GM19452 (cell line): ENCODE measurements around the gene FBXL13.
"Not testable (repeated sequence)": the region's sequence is repeated elsewhere in the genome, so short reads cannot be mapped to it uniquely, and the experiment has no call there.

Experiments
- ATAC-seq: cut with Tn5 transposase; IDR thresholded peaks from one replicate; pipeline ENCODE4 v1.9.1; 2021; ENCODE audit not compliant: unreplicated experiment

The FBXL13 gene

DNA sequence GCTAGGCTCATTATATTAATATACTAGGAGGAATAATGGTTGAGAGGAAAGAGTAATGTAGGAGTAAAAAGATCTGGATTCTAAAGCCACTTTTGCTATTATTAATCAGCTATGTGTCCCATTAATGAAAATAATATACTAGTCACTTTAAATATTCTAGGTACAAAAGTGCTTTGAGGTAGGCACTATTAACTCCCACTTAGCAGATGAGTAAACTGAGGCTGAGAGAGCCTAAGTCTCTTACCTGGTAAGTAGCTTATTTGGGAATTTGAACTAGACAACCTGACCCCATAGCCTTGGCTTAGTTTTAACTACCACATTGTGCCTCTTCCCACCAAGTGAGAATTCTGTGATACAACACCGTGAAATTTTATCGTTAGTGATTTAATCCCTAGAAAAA, 6.3 kb upstream of the FBXL13 start:
- no peak for ATAC-seq

DNA sequence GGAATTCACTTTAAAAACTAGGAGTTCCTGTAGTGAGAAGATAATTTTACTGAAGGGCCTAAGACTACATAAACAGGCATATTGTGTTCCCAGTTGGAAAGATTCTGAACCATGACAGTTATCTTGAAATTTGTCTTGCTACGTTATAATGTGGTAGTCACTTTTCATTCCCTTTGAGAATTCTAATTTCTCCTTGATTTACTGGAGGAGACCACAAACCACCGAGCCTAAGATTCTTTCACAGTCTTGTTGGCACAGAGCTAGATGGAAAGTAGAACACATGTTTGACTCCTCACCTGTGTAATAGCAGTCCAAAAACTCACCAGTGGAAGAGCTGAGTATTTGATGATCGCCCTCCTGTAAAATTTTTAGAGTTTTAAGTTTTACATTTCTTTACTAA, 5.2 kb upstream of the FBXL13 start:
- ATAC-seq, result no peak

DNA sequence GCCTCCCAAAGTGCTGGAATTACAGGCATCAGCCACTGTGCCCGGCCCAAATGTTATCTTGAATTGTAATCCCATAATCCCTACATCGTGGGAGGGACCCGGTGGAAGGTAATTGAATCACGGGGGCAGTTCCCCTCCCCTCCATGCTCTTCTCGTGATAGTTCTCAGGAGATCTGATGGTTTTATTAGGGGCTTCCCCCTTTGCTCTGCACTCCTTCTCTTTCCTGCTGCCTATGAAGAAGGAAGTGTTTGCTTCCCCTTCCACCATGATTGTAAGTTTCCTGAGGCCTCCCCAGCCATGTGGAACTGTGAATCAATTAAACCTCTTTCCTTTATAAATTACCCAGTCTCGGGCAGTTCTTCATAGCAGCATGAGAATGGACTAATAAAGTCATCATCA, 3.6 kb upstream of the FBXL13 start:
- not testable (repeated sequence) for ATAC-seq

DNA sequence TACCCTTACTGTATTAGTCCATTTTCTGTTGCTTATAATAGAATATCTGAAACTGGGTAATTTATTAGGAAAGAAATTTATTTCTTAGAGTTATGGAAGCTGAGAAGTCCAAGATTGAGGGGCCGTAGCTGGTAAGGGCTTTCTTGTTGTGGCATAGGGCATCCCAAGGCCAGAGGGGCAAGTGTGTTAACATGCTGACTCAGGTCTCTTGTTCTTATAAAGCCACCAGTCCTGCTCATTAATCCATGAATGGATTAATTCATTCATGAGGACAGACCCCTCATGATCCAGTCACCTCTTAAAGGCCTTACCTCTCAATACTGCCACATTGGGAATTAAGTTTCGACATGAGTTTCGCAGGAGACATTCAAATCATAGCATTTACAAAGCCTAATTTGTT, 2.7 kb upstream of the FBXL13 start:
- no peak for ATAC-seq

DNA sequence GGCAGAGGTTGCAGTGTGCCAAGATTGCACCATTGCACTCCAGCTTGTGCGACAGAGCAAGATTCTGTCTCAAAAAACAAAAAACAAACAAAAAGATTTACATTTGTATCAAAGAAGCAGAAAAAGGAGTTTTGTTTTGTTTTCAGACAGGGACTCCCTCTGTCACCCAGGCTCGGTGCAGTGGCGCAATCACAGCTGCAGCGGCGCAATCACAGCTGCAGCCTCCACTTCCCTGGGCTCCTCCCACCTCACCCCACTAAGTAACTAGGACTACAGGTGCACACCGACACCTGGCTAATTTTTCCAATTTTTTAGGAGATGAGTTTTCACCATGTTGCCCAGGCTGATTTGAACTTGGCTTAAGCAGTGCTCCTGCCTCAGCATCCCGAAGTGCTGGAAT, 2.2 kb upstream of the FBXL13 start:
- no peak for ATAC-seq

- ATAC-seq, result peak; percentile 38
Observed at GRCh38 chr7:103075337-103075918, 832 bp upstream of the FBXL13 start.

- no peak for ATAC-seq
Observed at GRCh38 chr7:103073989-103074518, 542 bp downstream of the FBXL13 start.

DNA sequence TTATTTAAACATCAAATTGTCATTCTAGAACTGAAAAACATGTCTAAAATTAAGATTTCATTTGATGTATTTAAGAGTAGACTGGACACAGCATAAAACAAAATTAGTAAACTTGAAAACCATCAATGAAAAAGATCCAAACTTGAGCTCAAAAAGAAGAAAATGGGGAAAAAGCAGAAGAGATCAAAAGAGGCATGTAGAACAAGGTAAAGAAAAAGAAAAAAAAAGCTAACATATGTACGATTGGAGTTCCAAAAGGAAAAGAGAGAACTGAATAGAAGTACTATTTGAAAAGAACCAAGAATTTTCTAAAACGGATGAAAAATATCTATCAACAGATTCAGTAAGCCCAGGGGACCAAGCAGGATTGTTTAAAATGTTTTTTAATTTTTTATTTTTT, 3.6 kb downstream of the FBXL13 start:
- ATAC-seq, result no peak

GRCh38 chr7:103068414-103069403, 5.9 kb downstream of the FBXL13 start:
- no peak for ATAC-seq

GRCh38 chr7:103065667-103066066, 8.9 kb downstream of the FBXL13 start:
- ATAC-seq, result no peak

- no peak for ATAC-seq
Observed at GRCh38 chr7:103063895-103064294, 10.7 kb downstream of the FBXL13 start.

- no peak for ATAC-seq
Observed at GRCh38 chr7:103059471-103059870, 15.1 kb downstream of the FBXL13 start.

DNA sequence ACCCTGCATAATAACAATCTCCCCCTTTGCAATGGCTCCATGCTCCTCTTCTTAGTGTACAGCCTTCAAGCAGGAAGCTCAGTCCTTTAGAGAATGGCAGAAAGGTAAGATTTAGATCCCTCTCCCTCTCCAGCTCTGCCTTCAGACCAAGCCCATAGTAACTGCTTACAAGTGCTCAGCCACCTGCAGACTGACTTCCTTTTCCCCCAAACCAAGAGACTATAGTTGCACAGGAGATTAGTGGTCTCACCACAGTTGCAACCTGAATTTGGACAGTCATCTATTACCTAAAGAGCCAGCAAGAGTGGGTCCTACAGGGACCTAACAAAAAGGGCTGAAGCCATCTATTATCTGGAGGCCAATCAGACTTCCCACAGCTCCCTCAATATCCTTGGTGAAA, 16.5 kb downstream of the FBXL13 start:
- ATAC-seq, result no peak

- ATAC-seq, result not testable (repeated sequence)
Observed at GRCh38 chr7:103056006-103056405, 18.6 kb downstream of the FBXL13 start.

GRCh38 chr7:103051519-103051918, 23.1 kb downstream of the FBXL13 start:
- ATAC-seq, result no peak

- no peak for ATAC-seq
Observed at GRCh38 chr7:103048833-103049232, 25.8 kb downstream of the FBXL13 start.

DNA sequence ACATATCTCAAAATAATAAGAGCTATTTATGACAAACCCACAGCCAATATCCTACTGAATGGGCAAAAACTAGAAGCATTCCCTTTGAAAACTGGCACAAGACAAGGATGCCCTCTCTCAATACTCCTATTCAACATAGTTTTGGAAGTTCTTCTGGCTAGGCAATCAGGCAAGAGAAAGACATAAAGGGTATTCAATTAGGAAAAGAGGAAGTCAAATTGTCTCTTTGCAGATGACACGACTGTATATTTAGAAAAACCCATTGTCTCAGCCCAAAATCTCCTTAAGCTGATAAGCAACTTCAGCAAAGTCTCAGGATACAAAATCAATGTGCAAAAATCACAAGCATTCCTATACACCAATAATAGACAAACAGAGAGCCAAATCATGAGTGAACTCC, 32.8 kb downstream of the FBXL13 start:
- not testable (repeated sequence) for ATAC-seq

DNA sequence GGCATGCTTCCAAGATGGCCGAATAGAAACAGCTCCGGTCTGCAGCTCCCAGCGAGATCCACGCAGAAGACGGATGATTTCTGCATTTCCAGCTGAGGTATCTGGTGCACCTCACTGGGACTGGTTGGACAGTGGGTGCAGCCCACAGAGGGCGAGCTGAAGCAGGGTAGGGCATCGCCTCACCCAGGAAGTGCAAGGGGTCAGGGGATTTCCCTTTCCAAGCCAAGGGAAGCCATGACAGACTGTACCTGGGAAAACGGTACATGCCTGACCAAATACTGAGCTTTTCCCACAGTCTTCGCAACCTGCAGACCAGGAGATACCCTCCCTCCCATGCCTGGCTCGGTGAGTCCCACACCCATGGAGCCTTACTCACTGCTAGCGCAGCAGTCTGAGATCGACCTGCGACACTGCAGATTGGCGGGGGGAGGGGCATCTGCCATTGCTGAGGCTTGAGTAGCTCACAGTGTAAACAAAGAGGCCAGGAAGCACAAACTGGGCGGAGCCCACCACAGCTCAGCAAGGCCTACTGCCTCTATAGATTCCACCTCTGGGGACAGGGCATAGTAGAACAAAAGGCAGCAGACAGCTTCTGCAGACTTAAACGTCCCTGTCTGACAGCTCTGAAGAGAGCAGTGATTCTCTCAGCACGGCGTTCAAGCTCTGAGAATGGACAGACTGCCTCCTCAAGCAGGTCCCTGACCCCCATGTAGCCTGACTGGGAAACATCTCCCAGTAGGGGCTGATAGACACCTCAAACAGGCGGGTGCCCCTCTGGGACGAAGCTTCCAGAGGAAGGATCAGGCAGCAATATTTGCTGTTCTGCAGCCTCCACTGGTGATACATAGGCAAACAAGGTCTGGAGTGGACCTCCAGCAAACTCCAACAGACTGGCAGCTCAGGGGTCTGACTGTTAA, 36.5 kb downstream of the FBXL13 start:
- ATAC-seq, result not testable (repeated sequence)

DNA sequence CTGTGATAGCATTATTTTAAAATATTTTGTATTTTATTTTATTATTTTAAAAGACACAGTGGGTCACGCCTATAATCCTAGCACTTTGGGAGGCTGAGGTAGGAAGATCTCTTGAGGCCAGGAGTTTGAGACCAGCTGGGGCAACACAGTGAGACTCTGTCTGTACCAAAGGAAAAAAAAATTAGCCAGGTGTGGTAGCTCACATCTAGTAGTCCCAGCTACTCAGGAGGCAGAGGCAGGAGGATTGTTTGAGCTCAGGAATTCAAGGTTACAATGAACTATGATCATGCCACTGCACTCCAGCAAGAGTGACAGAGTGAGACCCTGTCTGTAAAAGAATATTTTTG, 37.1 kb downstream of the FBXL13 start:
- no peak for ATAC-seq

DNA sequence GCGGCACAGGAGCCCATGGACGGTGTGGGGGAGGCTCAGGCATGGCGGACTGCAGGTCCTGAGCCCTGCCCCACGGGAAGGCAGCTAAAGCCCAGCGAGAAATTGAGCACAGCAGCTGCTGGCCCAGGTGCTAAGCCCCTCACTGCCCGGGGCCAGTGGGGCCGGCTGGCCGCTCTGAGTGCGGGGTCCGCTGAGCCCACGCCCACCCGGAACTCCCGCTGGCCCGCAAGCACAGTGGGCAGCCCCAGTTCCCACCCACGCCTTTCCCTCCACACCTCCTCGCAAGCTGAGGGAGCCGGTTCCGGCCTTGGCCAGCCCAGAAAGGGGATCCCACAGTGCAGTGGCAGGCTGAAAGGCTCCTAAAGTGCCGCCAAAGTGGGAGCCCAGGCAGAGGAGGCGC, 40.3 kb downstream of the FBXL13 start:
- not testable (repeated sequence) for ATAC-seq

DNA sequence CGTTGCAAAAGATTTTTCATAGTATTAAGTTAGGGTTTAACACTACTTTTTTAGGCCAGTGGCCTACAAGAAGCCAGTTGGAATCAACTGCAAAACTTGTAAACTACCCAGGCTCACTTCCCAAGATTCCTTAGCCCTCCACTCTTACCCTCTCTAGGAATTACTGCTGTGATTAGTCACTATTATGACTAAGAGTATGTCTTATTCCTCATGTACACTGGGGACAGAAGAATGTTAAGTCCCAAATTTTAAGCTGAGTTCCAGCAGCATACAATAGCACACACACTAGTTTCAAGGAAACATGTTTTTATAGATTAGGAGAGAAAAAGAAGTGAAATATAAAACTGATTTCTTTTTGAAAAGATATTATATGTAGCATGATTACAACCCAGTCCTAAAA, 42.8 kb downstream of the FBXL13 start:
- ATAC-seq, result no peak
